Endodermal cell (in vitro differentiated cells): ENCODE data around the gene NETO1. TPM values are rescaled to one million over a fixed set of nuclear protein-coding genes. Genes with fewer than 3 reads are reported as not detected.

Source experiments
- DNase-seq: peaks from one replicate; pipeline ENCODE4 v3.0.0-alpha.2; 2017
- H3K27ac ChIP-seq: 2 replicates; pipeline ENCODE4 v1.5.1; 2013; ENCODE audit warnings: mild to moderate bottlenecking, low read depth, low read length, moderate library complexity
- H3K27me3 ChIP-seq: 2 replicates; pipeline ENCODE4 v1.6.1; 2013; ENCODE audit warnings: mild to moderate bottlenecking, low read length, moderate library complexity; ENCODE audit not compliant: insufficient read depth, control insufficient read depth, poor library complexity, severe bottlenecking
- H3K36me3 ChIP-seq: 2 replicates; pipeline ENCODE4 v1.7.0; 2013; ENCODE audit warnings: mild to moderate bottlenecking, low read length, moderate library complexity; ENCODE audit not compliant: control insufficient read depth, insufficient read depth
- H3K4me1 ChIP-seq: one replicate; pipeline ENCODE4 v1.7.0; 2013; ENCODE audit warnings: low read length; ENCODE audit not compliant: control insufficient read depth, insufficient read depth
- H3K4me3 ChIP-seq: 2 replicates; pipeline ENCODE4 v1.5.1; 2013; ENCODE audit warnings: mild to moderate bottlenecking, low read length, moderate library complexity
- H3K9ac ChIP-seq: 2 replicates; pipeline ENCODE4 v1.6.1; 2013; ENCODE audit warnings: mild to moderate bottlenecking, low read length, moderate library complexity; ENCODE audit not compliant: poor library complexity, severe bottlenecking; ENCODE audit errors: extremely low read depth
- H3K9me3 ChIP-seq: 2 replicates; pipeline ENCODE4 v1.6.1; 2013; ENCODE audit warnings: mild to moderate bottlenecking, low read length, moderate library complexity; ENCODE audit not compliant: control insufficient read depth
- H3K27ac Mint-ChIP-seq: 2 replicates; pipeline ENCODE4 v1.8.0; 2020; ENCODE audit warnings: mixed read lengths
- H3K27me3 Mint-ChIP-seq: 2 replicates; pipeline ENCODE4 v1.8.0; 2021; ENCODE audit warnings: mild to moderate bottlenecking, mixed read lengths; ENCODE audit not compliant: insufficient read depth
- H3K36me3 Mint-ChIP-seq: 2 replicates; pipeline ENCODE4 v1.8.0; 2020; ENCODE audit warnings: low read depth, mixed read lengths
- H3K4me1 Mint-ChIP-seq: 2 replicates; pipeline ENCODE4 v1.8.0; 2020; ENCODE audit warnings: mixed read lengths
- H3K4me3 Mint-ChIP-seq: 2 replicates; pipeline ENCODE4 v1.8.0; 2020; ENCODE audit warnings: mild to moderate bottlenecking, moderate library complexity, mixed read lengths
- H3K9me3 Mint-ChIP-seq: 2 replicates; pipeline ENCODE4 v1.8.0; 2020; ENCODE audit warnings: mild to moderate bottlenecking, mixed read lengths
- CTCF ChIP-seq: fragments of 200-600 bp; sonication (generic); conservative IDR thresholded peaks from 2 replicates; pipeline ENCODE4 v1.5.0; 2021; ENCODE audit warnings: antibody characterized with exemption, mild to moderate bottlenecking
- WGBS, 2 experiments: methylation state at CpG; one replicate each; pipeline versions ENCODE4 v1.1.5 to v1.1.7; 2013; ENCODE audit warnings: missing lambda C conversion rate in 2 of 2, mixed read lengths in 1 of 2; ENCODE audit not compliant: insufficient coverage in 1 of 2, insufficient read length in 1 of 2; 5-methylcytosine and 5-hydroxymethylcytosine counted together
- total RNA-seq, 2 donors: library from RNA; stranded (reverse); fragmentation: NEBNext Ultra II Directional in 1 of 2; extraction: Animal tissue kit (Norgen Biotek cat#: 25700) in 1 of 2; gene quantifications; 2 replicates in 1 of 2; 3 replicates in 1 of 2; pipeline ENCODE4 v1.2.1, GENCODE V29; 2021

NETO1 gene
- total RNA-seq, 2 donors from 2014 or later = 4.2 to 6.5 TPM

DNA sequence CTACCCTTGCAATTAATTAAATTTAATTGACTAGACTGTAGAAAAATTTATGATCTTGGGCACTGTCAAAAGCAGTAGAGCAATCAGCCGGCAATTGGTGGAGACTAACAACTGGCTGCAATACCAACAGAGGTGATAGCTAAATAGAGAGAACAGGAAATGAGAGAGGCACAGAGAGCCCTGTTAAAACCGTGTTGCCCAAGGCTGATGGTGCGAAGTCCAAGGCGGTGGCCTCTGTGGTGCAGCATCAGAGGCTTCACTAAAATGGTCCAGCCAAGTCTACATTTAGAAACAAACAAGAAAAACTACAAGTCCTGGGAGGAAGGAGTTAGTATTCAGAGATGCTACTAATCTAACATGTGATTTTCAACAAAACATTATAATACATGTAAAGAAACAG is 115.6 kb downstream of the NETO1 start:
- no peaks in the 10 kb centered on the region for H3K9me3 Mint-ChIP-seq
- Histone ChIP-seq H3K9ac (no peak overlapping the region), H3K27ac (no peak overlapping the region), H3K27me3 (no peaks in the 10 kb centered on the region), H3K36me3 (no peaks in the 10 kb centered on the region), H3K9me3 (no peaks in the 10 kb centered on the region), H3K4me1 (no peaks in the 10 kb centered on the region), H3K4me3 (no peak overlapping the region)
- no peak for DNase-seq
- WGBS, 2 experiments = 94% methylated on average over 4 of the region's 4 CpGs; no CpG with 5 or more reads in 1 of the 2 experiments
- no peaks in the 10 kb centered on the region for H3K36me3 Mint-ChIP-seq
- no peak overlapping the region for H3K27ac Mint-ChIP-seq
- no peak for TF ChIP-seq CTCF
- H3K4me1 Mint-ChIP-seq = no peaks in the 10 kb centered on the region
- H3K4me3 Mint-ChIP-seq = no peak overlapping the region
- no peaks in the 10 kb centered on the region for H3K27me3 Mint-ChIP-seq

- Histone ChIP-seq H3K36me3 (no peaks in the 10 kb centered on the region), H3K9me3 (no peaks in the 10 kb centered on the region), H3K9ac (no peak overlapping the region), H3K4me1 (no peaks in the 10 kb centered on the region), H3K27ac (no peak overlapping the region), H3K4me3 (no peak overlapping the region), H3K27me3 (no peaks in the 10 kb centered on the region)
- no peaks in the 10 kb centered on the region for H3K36me3 Mint-ChIP-seq
- no peak overlapping the region for H3K27ac Mint-ChIP-seq
- WGBS, 2 experiments = 85 to 100% methylated on average over 1 of the region's 1 CpG
- no peak for TF ChIP-seq CTCF
- no peaks in the 10 kb centered on the region for H3K4me1 Mint-ChIP-seq
- H3K9me3 Mint-ChIP-seq = no peaks in the 10 kb centered on the region
- no peak overlapping the region for H3K4me3 Mint-ChIP-seq
- no peak for DNase-seq
- H3K27me3 Mint-ChIP-seq = no peaks in the 10 kb centered on the region
Measured at GRCh38 chr18:72742002-72742401, 125.8 kb downstream of the NETO1 start.

DNA sequence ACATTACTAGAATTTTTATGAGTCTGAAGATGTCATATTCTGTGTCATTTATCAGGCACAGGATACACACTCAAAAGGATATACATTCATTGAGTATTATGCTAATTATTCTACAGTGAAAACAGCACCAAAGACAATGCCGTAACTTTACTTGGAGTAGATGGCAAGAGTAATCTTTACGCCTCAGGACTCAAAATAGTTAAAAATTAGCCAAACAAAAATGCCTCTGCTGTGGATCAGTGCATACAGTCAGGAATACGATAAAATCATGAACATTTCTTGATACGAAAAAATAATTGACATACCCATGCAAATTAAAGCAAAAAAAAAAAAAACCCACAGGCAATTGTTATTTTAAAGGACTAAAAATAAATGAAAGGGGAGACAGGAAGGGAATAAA is 129.7 kb downstream of the NETO1 start:
- no peak overlapping the region for H3K4me3 Mint-ChIP-seq
- Histone ChIP-seq H3K27ac (no peak overlapping the region), H3K9me3 (no peaks in the 10 kb centered on the region), H3K4me1 (no peaks in the 10 kb centered on the region), H3K36me3 (no peaks in the 10 kb centered on the region), H3K9ac (no peak overlapping the region), H3K4me3 (no peak overlapping the region), H3K27me3 (no peaks in the 10 kb centered on the region)
- H3K27me3 Mint-ChIP-seq = no peaks in the 10 kb centered on the region
- H3K36me3 Mint-ChIP-seq = no peaks in the 10 kb centered on the region
- WGBS, 2 experiments = 86 to 89% methylated on average over 2 to 4 of the region's 4 CpGs
- H3K9me3 Mint-ChIP-seq = no peaks in the 10 kb centered on the region
- no peak for TF ChIP-seq CTCF
- no peak for DNase-seq
- H3K27ac Mint-ChIP-seq = no peak overlapping the region
- no peaks in the 10 kb centered on the region for H3K4me1 Mint-ChIP-seq
